GM18498 (cell line): ENCODE results near the gene PGLYRP4.
A peak's percentile ranks its signal among the peaks of the same experiment; 100 is the strongest.
"Not testable (repeated sequence)": the region's sequence is repeated elsewhere in the genome, so short reads cannot be mapped to it uniquely, and the experiment has no call there.

Source experiments
- ATAC-seq: cut with Tn5 transposase; IDR thresholded peaks from one replicate; pipeline ENCODE4 v1.9.1; 2021; ENCODE audit warnings: mild to moderate bottlenecking, moderate library complexity; ENCODE audit not compliant: unreplicated experiment

Gene PGLYRP4

DNA sequence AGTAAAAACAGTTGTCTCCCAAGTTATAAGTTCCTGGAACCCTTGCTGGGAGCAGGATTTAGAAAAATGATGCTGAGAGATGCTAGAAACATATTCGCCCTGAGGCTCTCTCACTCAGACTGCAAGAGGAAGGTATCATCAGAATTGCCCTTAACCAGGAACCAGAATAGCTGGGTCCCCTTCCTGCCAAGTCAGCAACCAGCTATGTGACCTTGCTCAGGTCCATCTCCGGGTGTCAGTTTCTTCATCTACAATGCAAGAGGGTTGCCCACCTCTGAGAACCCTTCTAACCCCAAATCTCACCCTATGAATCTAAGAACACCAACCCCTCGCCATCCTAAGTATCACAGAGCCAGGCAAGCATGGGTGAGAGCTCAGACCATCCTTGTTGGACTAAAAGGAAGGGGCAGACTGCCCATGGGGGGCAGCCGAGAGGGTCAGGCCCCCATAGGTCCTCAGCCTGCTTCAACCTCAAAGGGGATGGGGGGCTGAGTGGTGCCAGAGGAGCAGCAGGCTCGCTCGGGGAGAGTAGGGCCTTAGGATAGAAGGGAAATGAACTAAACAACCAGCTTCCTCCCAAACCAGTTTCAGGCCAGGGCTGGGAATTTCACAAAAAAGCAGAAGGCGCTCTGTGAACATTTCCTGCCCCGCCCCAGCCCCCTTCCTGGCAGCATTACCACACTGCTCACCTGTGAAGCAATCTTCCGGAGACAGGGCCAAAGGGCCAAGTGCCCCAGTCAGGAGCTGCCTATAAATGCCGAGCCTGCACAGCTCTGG is 8.6 kb upstream of the PGLYRP4 start:
- no peak for ATAC-seq

DNA sequence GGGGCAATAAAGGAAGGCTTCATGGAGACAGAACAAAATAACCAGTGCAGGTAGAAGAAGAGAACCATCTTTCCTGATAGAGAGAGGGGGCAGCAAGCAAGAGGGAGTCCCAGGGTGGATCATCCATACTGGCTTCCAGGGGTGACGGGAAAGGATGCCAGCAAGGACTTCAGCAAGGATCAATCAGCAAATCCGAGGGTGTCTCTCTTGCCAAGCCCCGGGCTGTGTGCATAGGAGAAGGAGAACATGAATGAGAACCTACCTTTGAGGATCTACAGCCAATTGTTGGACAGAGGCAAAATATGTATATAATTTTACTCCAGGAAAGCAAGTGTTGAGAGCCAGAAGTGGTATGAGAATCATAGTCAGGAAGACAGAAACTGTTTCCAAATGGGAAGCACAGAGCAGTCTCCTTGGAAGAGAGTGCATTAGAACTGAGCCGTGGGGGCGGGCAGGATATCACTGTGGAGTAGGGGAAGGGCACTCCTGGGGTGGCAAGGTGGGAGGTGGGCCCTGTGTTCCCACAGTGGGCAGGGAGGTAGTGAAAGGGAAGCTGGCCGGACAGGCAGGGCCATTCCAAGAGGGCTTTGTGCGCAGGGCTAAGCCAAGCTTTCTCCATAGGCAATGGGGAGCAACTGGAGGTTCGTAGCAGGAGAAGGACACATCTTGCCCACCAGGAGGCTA is 7.9 kb upstream of the PGLYRP4 start:
- no peak for ATAC-seq

DNA sequence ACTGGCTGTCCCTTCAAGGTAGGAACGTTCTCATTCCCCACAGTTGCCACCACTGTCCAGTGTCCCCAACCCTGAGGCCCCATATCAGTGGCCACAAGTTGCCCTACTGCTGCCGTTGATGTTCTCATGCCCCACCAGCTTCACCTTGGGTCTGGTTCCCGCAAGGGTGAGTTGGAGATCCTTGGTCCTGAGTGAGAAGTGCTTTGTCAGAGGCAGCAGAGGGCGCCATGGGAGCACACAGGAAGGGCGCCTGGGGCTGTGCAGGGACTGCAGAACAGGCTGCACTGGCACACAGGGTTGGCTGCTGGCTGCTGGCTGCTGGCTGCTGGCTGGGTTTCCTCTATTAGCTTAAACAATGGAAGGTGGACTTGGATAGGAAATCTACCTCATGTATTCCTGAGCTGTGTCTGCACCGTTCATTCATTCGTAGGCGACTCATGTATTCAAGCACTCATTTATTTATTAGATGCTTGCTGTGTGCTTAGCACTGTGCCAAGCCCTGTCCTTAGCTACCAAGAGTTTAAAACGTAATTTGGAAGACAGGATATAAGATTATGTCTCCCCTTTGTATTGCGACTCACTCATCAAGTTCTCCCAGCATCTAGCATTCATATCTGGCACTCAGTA is 6.9 kb upstream of the PGLYRP4 start:
- peak; percentile 65 for ATAC-seq

GRCh38 chr1:153354515-153355193 is 6.0 kb upstream of the PGLYRP4 start:
- ATAC-seq: no peak

DNA sequence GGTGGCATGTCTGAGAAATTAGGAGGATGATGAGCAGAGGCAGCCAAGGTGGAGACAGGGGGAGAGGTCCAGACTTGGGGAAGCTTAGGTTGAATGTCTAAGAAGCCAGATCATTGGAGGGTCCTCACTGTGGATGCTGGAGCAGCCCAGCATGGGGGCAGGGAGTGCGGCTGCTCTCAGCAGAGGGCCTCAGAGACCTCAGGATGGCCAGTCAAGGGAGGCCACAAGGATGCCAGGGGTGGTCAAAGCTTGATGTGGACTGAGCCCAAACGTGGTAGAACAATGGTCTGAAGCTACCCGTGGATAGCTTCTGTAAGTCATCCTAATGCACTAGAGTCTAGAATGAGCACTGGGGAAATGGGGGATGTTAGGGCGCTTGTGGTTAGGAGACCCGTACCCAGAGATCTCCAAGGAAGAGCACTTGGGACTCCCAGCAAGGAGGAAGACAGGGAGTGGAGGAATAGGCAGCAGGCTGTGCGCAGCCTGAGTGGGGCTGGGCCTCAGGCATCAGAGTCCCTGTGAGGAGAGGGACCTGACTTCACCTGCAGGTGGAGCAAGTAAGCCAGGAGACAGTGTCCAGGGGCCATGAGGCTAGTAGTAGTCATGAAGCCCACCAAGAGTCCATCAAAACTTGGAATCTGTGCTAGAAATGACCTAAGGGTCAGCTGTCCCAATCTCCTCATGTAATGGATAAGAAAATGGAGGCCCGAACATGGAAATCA is 4.7 kb upstream of the PGLYRP4 start:
- no peak for ATAC-seq

DNA sequence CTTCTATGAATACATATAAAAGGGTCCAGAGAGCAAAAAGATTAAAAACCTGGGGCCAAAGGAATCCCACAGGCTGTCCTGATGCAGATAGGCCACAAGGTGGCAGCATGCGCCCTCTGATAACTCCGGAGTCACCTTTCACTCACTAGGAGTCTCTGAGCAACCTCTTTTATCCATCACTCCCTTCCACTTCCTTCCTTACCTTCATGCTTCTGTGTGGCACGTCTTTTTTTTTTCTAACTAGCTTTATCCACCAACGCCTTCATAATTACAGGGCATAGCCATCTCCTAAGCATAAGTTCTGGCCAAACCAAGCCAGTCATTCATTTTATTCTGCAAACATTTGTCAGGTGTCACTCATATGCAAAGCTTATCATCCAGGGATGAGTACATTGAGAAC is 3.9 kb upstream of the PGLYRP4 start:
- ATAC-seq: no peak

DNA sequence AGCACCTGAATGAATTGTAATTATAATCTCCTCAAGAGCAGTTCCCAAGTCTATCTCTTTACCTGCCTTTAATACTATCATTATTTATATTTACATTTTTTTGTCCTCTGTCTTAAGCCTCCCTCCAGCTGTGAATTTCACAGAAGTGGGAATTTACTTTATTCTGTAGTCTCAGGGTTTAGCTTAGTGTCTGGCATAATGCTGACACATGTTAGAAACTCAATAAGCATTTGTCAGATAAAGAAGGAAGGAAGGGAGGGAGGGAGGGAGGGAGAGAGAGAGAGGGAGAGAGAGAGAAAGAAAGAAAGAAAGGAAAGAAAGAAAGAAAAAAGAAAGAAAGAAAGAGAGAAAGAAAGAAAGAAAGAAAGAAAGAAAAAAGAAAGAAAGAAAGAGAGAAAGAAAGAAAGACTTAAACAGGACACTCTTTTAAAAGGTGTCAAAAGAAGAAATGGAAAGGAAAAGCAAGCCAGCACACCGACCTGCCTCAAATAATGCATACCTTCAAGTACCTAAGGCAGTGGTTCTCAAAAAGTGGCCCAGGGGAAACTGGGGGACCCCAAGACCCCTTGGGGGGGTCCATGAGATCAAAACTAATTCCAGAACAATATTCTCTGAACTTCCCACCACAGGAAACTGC is 1.8 kb upstream of the PGLYRP4 start:
- no peak for ATAC-seq

DNA sequence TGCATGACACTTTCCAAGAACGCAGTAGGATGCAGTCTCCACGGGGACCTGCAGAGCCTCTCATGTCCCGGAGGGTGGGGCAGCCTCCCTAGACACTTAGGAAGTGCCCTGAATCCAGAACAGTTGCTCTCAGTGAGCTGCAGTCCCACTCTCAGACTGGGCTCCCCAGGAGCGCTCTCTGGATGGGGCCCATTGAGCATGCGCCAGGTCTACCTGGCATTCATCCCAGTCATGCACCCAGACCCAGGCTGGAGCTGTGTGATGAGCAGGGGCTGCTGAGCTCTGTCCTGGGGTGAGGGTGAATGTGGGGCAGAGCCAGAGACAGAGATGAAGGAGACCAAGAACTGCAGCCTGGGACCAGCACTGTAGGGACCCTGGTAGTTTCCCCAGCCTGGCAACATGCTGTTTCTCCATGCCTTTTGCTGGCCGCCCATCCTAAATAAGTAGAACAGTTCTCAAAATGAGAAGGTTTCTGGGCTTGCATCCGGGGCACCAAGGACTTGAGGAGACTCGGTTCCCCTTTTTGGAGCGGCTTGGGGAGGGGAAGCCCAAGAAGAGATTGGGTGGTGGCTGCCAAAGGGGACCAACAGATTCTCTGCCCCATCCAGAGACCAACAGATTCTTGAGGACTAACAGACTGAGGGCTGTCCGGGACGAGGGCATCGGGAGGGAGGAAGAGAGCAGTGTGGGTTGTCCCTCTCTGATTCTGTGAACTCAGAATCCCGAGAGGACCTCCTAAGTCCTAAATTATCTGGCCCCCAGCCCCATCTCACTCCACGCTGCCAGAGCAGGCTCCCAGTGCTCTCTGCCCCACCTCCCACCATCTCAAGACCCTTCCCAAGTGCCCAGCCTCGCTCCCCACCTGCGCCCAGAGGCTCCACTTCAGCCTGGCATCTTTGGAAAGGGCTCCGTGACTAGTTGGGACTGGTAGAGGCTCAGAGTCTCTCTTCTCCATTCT is 1.0 kb upstream of the PGLYRP4 start:
- ATAC-seq: no peak

GRCh38 chr1:153347856-153348255 is 785 bp downstream of the PGLYRP4 start:
- no peak for ATAC-seq

DNA sequence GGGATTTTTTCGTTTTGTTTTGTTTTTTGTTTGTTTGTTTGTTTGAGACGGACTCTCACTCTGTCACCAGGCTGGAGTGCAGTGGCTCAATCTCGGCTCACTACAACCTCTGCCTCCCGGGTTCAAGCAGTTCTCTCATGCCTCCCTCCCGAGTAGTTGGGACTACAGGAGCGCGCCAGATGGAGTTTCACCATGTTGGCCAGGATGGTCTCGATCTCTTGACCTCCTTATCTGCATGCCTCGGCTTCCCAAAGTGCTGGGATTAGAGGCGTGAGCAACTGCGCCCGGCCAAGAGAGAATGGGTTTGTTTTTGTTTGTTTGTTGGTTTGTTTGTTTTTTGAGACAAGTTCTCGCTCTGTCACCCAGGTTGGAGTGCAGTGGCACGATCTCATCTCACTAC is 1.6 kb downstream of the PGLYRP4 start:
- not testable (repeated sequence) for ATAC-seq

DNA sequence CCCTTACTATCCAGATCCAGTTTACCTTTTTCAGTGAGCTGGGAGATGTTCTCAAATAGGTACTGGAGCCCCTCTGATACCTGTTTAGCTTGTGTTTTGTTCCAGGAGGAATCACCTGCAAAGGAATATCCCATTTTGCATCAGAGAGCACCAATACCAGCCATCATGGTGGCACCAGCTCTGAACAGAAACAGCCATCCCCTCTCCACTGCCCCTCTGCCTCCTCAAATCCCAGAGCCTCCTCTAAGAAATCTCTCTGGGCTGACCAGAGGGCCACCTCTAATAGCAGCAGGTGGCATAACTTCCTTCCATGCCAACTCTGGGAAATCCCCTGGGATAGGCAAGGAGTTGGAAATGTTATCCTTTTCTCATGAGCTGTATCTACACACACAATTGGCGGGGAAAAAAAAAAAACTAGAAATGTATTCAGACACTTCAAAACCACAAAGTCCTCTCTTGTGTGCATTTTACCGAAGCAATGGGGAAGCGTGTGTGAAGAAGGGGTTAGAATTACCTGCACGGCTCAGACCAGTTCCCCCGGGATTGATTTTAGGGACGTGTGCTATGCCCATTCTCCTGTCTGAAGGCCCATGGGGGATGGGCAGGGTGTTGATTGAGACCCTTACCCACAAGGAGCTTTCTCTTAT is 2.4 kb downstream of the PGLYRP4 start:
- ATAC-seq: no peak

DNA sequence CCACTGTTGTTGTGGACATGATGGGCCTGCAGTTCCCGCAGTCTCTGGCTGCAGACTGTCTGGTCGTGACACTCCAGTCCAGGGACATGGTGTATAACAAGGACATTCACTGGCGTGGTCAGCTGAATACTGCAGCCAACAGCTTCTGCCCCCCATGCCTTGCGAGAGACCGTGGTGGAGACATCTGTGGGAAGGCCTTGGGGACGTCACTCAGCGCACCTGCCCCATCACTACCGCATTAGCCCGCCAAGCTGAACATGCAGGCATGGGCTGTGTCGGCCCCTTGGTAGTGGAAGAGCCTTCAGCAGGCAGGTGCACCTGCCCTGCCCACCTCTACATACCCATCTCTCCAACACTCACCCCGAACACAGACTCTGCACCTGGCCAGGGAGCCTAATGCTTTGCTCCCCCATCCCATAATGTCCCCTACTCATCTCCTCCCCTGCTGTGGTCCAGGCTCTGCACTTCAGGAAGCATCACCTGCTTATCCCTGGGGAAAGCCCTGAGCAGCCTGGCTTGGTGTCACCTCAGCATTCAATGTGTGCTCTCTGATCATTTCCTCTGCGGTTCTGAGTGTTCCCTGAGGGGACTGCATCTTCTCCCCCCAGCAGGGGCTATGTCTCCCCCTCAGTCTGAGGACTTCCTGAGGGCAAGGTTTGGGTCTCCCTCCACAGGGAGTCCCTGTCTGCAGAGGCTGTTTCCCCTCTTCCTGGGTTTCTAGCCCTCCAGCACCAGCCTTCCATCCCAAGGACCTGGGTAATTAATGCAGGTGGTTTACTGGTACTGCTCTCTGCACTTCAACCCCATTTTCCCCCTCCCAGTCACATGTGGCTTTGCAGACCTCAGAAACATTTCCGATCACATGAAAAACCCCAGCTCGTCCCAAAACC is 3.2 kb downstream of the PGLYRP4 start:
- no peak for ATAC-seq

GRCh38 chr1:153344718-153345025 is 4.0 kb downstream of the PGLYRP4 start:
- ATAC-seq: no peak

GRCh38 chr1:153343811-153344717 is 4.6 kb downstream of the PGLYRP4 start:
- ATAC-seq: no peak

DNA sequence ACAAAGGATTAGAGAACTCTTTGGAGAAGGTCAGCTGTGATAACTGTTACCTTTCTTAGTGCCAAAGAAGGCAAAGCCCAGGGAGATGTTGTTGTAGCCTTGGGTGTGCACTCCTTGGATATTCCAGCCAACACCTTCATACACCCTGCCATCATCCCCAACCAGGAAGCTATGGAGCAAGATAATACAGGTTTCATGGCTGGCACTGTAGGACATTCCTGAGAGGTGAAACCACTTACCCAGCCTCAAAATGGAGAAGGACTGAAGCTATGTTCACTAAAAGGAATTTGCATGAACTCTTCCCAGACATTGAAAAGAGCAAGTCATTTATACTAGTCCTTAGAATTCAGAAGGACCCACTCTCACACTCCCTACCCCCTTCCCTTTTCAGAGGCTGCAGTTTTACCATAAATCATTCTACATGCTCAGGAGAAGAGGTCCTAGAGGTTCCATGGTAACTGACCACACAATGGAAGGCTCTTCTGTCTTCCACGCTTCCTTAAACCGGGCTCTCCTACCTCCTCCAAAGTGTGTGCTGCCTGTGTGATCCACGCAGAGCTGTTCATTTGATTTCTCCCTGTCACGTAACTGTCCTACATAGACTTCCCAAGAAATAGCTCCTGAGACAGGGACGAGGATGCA is 5.5 kb downstream of the PGLYRP4 start:
- no peak for ATAC-seq

- ATAC-seq: no peak
Observed at GRCh38 chr1:153342178-153342577, 6.5 kb downstream of the PGLYRP4 start.
